ENCODE measurements around the gene ARSI. TPM values are rescaled to one million over a fixed set of nuclear protein-coding genes. Genes with fewer than 3 reads are reported as not detected.

The ARSI gene
- polyA plus RNA-seq, 6 donors from 2014 or later = not detected

DNA sequence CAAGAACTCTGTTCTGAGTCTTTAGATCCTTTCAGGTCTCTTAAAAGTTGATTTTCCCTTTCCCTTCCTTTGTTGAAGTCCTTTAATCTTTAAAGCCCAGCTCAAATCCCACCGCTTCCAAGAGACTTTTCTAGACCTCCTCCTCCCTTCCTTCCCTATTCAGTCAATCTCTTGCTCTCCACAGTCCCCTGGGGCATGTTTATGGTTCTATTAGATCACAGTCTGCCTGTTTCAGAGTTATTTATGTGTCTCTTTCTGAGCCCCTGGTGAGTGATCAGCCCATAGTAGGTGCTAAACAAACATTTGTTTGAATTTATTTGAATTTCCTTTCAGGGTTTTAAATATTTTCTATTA is 7.2 kb upstream of the ARSI start:
- H3K9me3 Mint-ChIP-seq = no peaks in the 10 kb centered on the region

DNA sequence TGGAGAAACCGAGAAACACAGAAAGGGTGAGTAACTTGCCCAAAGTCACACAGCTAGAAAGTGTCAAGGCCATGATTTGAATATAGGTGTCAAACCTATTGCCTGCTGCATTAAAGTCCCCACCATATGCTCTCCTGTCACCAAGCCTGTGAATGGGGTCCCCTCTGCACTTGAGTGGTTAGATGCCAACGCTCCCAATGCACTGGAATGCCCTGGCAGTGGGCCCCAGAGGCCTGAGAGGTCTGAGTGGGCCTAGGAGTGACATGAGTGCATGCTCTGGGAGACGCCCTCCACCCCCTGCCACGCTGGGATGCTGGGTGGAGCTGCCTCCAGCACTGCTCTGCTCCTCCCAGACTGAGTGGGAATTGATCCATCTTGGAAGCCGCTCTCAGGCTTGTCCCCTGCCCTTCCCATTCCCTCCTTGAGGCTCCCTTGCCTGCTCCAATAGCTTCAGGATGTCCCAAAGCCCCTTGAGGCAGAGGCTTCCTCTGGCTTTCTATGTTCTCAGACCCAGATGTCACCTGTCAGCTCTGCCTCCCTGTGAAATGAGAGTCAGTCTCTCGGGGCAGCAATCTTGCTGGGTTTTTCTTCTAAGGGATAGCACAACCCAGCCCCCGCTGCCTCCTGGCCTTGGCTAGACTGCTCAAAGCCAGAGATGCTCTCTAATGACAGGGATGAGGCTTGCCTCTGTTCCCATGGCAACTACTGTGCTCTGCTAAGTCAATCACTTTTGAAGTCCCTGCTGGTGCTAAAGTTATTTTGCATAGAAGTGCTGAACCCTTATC is 6.6 kb upstream of the ARSI start:
- Mint-ChIP-seq H3K4me1 (no peaks in the 10 kb centered on the region), H3K36me3 (no peaks in the 10 kb centered on the region), H3K4me3 (no peak overlapping the region), H3K9me3 (no peaks in the 10 kb centered on the region), H3K27me3 (peaks cover 21 to 32% (median 30%) of the 10 kb centered on the region in 3 donors), H3K27ac (no peak overlapping the region)
- ATAC-seq (ENCODE audit: low read depth in 2 of 2) = no peak
- DNase-seq = no peak

More for the DNA sequence above, 7.2 kb upstream of the ARSI start:
- no peak for ATAC-seq (ENCODE audit: low read depth in 2 of 2)
- Mint-ChIP-seq H3K27ac (no peak overlapping the region), H3K4me3 (no peak overlapping the region), H3K27me3 (peaks cover 23 to 30% (median 28%) of the 10 kb centered on the region in 3 donors), H3K4me1 (no peaks in the 10 kb centered on the region), H3K36me3 (no peaks in the 10 kb centered on the region)
- no peak for DNase-seq

DNA sequence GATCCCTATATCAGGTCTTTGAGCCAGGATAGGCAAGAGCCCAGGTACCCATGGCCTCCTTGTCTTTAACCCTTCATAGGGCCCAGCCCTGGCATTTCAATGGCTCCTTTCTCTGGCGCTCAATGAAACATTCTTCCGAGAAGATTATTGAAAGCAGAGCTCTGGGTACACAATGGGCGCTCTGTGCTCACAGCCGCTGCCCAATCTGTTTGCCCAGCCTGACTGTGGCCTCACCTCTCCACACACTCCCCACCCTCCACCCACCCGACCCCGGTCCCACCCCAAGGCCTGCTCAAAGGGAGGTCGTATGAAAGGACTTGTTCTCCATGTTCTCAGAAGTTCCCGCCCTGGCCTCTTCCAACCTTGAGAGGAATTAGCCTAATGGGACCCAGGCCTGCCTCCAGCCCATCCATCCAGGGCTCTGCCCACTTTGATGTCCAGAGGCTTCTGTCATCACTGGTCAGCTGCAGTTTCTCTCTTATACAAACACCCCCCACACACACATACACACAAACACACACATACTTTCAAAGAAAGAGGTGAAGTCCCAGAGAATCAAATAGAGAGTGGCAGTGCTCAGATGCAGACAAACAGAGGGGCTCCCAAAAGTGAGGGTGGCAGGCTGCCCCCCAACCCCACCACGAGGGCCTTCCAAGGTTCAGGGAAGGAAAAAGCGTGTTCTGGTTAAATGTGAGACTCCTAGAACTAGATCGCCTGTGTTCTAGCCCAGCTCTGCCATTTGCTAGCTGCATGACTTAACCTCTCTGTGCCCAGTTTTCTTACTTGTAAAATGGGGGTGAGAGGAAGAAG is 5.1 kb upstream of the ARSI start:
- DNase-seq (no peak), ATAC-seq (ENCODE audit: low read depth in 2 of 2) (no peak)
- Mint-ChIP-seq H3K27ac (no peak overlapping the region), H3K9me3 (no peaks in the 10 kb centered on the region), H3K36me3 (no peaks in the 10 kb centered on the region), H3K27me3 (peaks cover 31 to 47% (median 43%) of the 10 kb centered on the region in 3 donors), H3K4me3 (no peak overlapping the region), H3K4me1 (peaks cover 0 to 6% (median under 1%) of the 10 kb centered on the region in 3 donors)

DNA sequence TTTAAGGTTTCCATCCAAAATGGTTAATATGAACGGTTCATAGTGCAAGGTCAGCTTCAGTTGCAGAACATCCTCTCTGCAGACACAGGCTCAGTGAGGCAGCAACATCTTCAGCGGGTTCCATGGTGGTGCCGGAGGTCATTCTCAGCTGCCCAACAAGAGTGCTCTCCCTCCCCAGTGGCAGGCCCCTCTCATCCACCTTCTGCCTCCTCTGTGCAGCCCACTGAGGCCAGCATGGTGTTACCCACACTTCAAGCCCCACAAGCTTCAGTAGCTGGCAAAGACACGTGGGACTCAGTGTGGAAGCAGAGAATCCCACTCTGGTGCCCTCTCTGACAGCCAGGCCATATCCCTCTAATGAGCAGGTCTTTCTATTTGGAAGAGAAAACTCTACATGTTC is 4.1 kb upstream of the ARSI start:
- Mint-ChIP-seq H3K4me1 (peaks cover 0 to 6% (median 5%) of the 10 kb centered on the region in 3 donors), H3K27me3 (peaks cover 31 to 55% (median 46%) of the 10 kb centered on the region in 3 donors), H3K9me3 (no peaks in the 10 kb centered on the region), H3K36me3 (no peaks in the 10 kb centered on the region), H3K4me3 (no peak overlapping the region), H3K27ac (no peak overlapping the region)
- no peak for ATAC-seq (ENCODE audit: low read depth in 2 of 2)
- no peak for DNase-seq

DNA sequence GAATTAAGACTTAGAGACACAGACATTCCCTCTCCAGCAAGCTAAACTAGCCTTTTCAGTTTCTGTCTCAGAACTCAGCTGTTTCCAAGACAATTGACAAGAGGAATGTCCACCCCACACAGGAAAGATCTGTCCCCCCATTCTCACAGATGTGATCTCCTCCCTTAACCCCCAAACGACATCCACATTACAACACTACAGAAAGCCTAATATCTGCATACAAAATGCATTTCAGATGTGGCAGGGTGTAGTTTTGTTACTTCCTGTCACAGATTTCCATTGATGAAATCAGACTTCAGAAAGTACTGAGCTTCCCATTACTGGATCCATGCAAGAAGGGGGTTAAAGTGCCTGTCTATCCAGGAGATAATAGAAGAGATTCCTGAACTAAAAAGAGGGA is 2.9 kb upstream of the ARSI start:
- DNase-seq (no peak), ATAC-seq (ENCODE audit: low read depth in 2 of 2) (no peak)
- Mint-ChIP-seq H3K4me1 (peaks cover 0 to 8% (median 5%) of the 10 kb centered on the region in 3 donors), H3K27me3 (peaks cover 31 to 61% (median 58%) of the 10 kb centered on the region in 3 donors), H3K27ac (no peak overlapping the region), H3K36me3 (no peaks in the 10 kb centered on the region), H3K9me3 (no peaks in the 10 kb centered on the region), H3K4me3 (no peak overlapping the region)

DNA sequence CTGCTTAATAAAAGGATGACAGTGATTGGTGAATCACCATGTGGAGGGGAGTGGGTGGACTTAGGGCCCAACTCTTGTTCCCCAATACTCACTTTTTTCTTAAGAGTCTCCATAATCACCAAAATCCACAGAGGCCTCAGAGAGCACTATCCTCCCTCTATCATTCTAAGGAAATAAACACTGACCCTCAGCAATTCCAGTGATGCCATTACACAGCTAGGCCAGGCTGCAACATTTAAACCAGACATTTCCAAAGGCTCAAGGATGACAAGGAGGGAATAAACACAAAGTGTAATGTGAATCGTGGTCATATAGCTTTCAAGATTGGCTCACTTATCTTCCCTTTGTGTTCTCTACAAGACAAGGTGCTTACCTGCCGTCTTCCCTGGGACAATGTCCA is 2.4 kb upstream of the ARSI start:
- Mint-ChIP-seq H3K27ac (no peak overlapping the region), H3K4me1 (peaks cover 0 to 8% (median 5%) of the 10 kb centered on the region in 3 donors), H3K36me3 (no peaks in the 10 kb centered on the region), H3K4me3 (no peak overlapping the region), H3K27me3 (peaks cover 31 to 66% (median 61%) of the 10 kb centered on the region in 3 donors), H3K9me3 (no peaks in the 10 kb centered on the region)
- no peak for ATAC-seq (ENCODE audit: low read depth in 2 of 2)
- DNase-seq = no peak

DNA sequence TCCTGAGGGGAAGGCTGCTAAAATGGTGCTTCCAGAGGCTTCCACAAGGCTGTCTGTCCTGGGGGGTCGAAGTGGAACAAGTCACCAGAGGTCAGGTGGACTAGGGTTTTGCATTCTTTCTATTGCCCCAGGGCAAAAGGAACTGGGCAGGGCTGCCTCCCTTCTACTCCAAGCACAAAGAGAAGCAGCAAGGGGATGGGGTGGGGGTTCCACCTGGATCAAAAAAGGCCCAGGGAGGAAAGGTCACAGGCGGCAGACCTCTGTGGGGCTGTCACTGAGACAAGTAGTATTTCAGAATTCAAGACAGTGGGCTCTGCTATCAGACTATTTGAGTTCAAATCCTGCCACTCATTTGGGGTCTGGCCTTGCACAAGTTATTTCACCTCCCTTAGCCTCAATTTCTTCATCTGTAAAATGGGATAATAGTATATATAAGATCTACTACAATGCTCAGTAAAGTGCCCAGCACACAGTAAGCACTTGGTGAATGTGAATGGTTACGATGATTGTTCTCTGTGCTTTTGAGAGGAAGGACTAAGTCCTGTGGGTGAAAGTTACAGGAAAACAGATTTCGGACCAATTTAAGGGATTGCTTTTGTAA is 1.9 kb upstream of the ARSI start:
- Mint-ChIP-seq H3K4me1 (peaks cover 0 to 10% (median 8%) of the 10 kb centered on the region in 3 donors), H3K36me3 (no peaks in the 10 kb centered on the region), H3K4me3 (no peak overlapping the region), H3K27me3 (peaks cover 31 to 69% (median 60%) of the 10 kb centered on the region in 3 donors), H3K9me3 (no peaks in the 10 kb centered on the region), H3K27ac (no peak overlapping the region)
- ATAC-seq (ENCODE audit: low read depth in 2 of 2) (no peak), DNase-seq (no peak)

DNA sequence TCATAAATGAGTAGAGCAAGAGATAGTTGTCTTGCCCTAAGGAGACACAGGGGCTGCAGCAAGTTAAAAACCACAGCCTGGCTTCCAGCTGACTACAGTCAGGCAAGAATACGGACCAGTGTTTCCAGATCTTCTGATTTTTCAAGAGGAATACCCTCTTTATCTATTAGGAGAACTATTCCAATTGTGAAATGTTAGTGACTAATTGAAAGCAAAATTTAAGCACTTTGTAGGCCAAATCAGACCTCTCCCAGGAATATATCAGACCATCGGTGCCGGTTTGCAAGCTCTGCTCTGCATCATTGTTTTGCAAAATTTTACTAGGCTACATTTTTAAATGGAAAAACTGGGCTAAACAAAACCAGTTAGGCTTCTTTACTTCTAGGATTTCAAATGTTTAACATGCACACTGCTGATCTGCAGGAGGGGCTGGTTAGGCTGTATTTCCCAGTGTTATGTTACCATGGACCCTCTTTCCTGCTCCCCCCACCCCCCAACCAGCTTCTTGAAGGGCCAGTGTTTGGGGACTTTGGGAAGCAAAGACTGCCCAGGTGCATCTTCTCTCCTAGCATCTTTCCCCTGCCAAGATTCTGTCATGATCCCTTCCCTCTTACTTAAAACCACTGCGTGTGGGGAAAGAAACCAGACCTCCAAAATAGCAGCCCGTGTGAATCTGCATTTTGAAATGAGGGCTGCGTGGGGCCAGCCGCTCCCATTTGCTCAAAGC is 1.1 kb upstream of the ARSI start:
- DNase-seq = no peak
- Mint-ChIP-seq H3K27me3 (peaks cover 31 to 71% (median 58%) of the 10 kb centered on the region in 3 donors), H3K4me1 (peaks cover 0 to 10% (median 8%) of the 10 kb centered on the region in 3 donors), H3K27ac (no peak overlapping the region), H3K36me3 (no peaks in the 10 kb centered on the region), H3K9me3 (no peaks in the 10 kb centered on the region), H3K4me3 (peak overlapping the region in 1 of 8 donors; percentile 12)
- no peak for ATAC-seq (ENCODE audit: low read depth in 2 of 2)

DNA sequence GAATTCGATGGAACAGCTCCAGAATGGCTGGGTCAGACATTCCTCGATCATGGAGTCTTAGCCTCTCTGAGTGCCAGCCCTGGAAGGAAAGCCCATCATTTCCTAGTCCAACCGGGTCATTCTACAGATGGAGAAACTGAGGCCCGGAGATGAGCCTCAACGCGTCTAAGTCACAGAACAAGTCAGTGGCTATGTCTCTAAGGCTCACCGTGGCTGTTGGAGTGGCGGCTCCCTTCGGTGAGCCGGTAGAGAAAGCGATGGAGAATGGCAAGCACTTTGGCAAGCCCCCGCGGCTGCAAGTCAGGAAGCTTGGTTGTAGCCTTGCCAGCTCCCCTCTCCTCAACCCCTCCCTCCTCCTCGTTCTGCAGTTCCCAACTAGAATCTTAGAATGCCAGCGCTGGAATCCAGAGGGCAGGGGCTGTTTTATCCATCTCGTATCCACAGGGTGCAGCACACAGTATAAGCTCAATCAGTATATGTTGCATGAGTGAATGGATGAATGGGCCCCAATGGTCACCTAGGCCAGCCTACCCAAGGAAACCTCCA is 438 bp upstream of the ARSI start:
- ATAC-seq (ENCODE audit: low read depth in 2 of 2) = no peak
- no peak for DNase-seq
- Mint-ChIP-seq H3K4me3 (no peak overlapping the region), H3K9me3 (no peaks in the 10 kb centered on the region), H3K4me1 (peaks cover 0 to 10% (median 8%) of the 10 kb centered on the region in 3 donors), H3K27me3 (peaks cover 34 to 75% (median 58%) of the 10 kb centered on the region in 3 donors), H3K27ac (no peak overlapping the region), H3K36me3 (no peaks in the 10 kb centered on the region)

DNA sequence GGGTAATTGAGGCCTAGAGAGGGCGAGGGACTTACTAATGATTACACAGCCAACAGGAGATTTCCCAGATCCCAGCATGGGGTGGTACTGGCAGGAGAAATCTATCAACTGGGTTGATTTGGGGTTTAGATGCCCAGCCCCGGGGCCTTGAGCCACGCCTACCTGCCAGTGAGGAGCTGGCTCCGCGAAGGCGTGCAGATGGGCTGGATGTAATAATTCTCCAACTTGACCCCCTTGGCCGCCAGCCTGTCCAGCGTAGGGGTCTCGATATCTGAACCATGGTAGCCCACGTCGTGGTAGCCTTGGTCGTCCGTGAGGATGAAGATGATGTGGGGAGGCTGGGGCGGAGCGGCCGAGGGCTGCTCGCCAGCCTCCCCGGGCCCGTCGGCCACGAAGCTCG is 804 bp downstream of the ARSI start:
- no peak for DNase-seq
- Mint-ChIP-seq H3K27ac (peak overlapping the region in 1 of 6 donors; percentile 88), H3K4me3 (peak overlapping the region in 1 of 8 donors; percentile 65), H3K4me1 (peaks cover 0 to 10% (median 8%) of the 10 kb centered on the region in 3 donors), H3K27me3 (peaks cover 31 to 77% (median 53%) of the 10 kb centered on the region in 3 donors), H3K36me3 (no peaks in the 10 kb centered on the region), H3K9me3 (no peaks in the 10 kb centered on the region)
- no peak for ATAC-seq (ENCODE audit: low read depth in 2 of 2)

DNA sequence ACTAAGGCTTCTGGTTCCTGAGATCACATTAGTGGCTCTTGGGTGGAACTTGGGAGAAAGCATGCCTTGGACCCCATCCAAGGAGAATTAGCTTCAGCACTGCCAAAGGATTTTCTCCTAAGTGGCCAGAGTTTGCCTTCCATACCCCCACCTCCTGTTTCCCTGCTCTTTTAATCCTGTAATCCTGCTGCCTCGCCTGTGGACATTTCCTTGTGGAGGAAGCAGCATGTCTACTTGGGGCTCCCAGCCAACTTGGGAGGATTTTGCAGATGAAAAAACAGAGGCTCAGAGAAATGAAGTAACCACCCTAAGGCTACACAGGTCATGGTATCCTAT is 1.6 kb downstream of the ARSI start:
- ATAC-seq (ENCODE audit: low read depth in 2 of 2) = no peak
- Mint-ChIP-seq H3K4me3 (no peak overlapping the region), H3K27me3 (peaks cover 26 to 72% (median 53%) of the 10 kb centered on the region in 3 donors)

DNA sequence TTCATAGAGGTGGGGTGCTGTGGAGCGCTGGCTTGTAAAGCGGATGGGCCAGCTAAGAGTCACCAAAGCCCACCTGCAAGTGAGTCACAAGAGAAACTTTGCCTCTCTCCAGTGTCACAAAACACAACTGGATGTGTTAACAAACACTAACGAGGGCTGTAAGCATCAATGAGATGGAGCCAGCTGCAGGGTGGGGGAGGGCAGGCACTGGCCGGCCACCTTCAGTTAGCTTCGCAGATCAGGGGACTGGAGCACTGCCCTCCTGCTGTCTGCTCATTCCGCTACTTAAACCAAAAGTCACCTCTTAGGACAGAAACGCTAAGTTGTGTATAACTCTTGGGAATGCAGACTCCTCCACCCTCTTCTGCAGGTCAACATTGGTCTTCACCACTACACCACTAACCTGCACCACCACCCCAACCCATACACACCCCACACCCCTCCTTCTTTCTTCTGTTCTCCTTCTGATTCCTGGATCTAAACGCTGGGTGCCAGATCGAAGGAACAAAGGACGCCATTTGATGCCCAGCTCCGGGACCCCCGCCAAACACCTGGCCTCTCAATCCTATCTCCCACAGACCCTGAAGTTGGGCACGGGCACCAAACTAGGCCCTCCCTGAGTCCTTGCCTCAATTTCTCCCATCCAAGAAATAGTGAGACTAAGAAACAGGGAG is 2.1 kb downstream of the ARSI start:
- H3K4me3 Mint-ChIP-seq = no peak overlapping the region
- H3K27ac Mint-ChIP-seq = peak overlapping the region in 1 of 6 donors; percentile 43
- peaks cover 0 to 10% (median 8%) of the 10 kb centered on the region in 3 donors for H3K4me1 Mint-ChIP-seq
- ATAC-seq (ENCODE audit: low read depth in 2 of 2) (no peak), DNase-seq (no peak)
- no peaks in the 10 kb centered on the region for H3K36me3 Mint-ChIP-seq
- no peaks in the 10 kb centered on the region for H3K9me3 Mint-ChIP-seq
- peaks cover 24 to 67% (median 51%) of the 10 kb centered on the region in 3 donors for H3K27me3 Mint-ChIP-seq

More for the DNA sequence above, 1.6 kb downstream of the ARSI start:
- no peak for DNase-seq
- Mint-ChIP-seq H3K36me3 (no peaks in the 10 kb centered on the region), H3K9me3 (no peaks in the 10 kb centered on the region), H3K4me1 (peaks cover 0 to 10% (median 8%) of the 10 kb centered on the region in 3 donors), H3K27ac (no peak overlapping the region)

Data from naive B cell (primary cell).